Osteocyte (in vitro differentiated cells): Measurements from ENCODE around the gene CCDC194. TPM values are rescaled to one million over a fixed set of nuclear protein-coding genes. Genes with fewer than 3 reads are reported as not detected.
A peak's percentile ranks its signal among the peaks of the same experiment; 100 is the strongest.

Source experiments
- DNase-seq: peaks from one replicate; pipeline ENCODE4 v3.0.0; 2021; ENCODE audit warnings: mixed read lengths; ENCODE audit not compliant: unreplicated experiment; ENCODE audit errors: extremely low spot score
- H3K27ac Mint-ChIP-seq: one replicate; pipeline ENCODE4 v1.8.0; 2021; ENCODE audit warnings: mild to moderate bottlenecking, mixed read lengths; ENCODE audit not compliant: unreplicated experiment
- H3K27me3 Mint-ChIP-seq: one replicate; pipeline ENCODE4 v1.8.0; 2021; ENCODE audit warnings: mixed read lengths; ENCODE audit not compliant: unreplicated experiment
- H3K36me3 Mint-ChIP-seq: one replicate; pipeline ENCODE4 v1.8.0; 2021; ENCODE audit warnings: mixed read lengths; ENCODE audit not compliant: unreplicated experiment
- H3K4me1 Mint-ChIP-seq: one replicate; pipeline ENCODE4 v1.8.0; 2021; ENCODE audit warnings: mixed read lengths; ENCODE audit not compliant: unreplicated experiment
- H3K4me3 Mint-ChIP-seq: one replicate; pipeline ENCODE4 v1.8.0; 2021; ENCODE audit warnings: mild to moderate bottlenecking, moderate library complexity, mixed read lengths; ENCODE audit not compliant: unreplicated experiment
- H3K9me3 Mint-ChIP-seq: one replicate; pipeline ENCODE4 v1.8.0; 2021; ENCODE audit warnings: mixed read lengths; ENCODE audit not compliant: unreplicated experiment
- CTCF ChIP-seq: fragments of 200-600 bp; sonication (generic); IDR thresholded peaks from 2 replicates; pipeline ENCODE4 v1.5.0; 2021; ENCODE audit warnings: antibody characterized with exemption, mild to moderate bottlenecking, moderate library complexity
- total RNA-seq: library from RNA; stranded (reverse); gene quantifications from 2 replicates; pipeline ENCODE4 v1.2.1, GENCODE V29; 2021

Gene CCDC194
- total RNA-seq, 1 donor from 2014 or later, result not detected

DNA sequence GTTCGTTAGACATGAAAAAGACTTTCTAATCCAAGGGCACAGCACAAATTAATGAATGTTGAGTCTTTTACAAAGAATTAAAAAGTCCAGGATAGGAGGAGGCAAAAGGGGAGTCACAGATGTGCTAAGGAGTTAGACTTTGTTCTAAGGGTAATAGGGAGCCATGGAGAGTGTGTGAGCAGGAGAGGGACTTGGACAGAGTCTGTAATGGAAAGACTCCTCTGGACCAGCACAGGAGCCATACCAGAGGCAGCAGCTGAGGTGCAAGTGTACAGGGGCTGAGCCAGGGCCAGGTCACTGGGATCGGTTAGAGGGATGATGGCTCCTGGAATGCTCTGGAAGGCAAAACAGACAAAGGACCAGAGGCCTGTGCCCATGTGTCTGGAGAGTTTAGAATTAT lies 46.1 kb downstream of the CCDC194 start:
- no peak for TF ChIP-seq CTCF
- H3K4me3 Mint-ChIP-seq, result no peak overlapping the region
- no peaks in the 10 kb centered on the region for H3K9me3 Mint-ChIP-seq
- no peaks in the 10 kb centered on the region for H3K36me3 Mint-ChIP-seq
- H3K27me3 Mint-ChIP-seq, result no peaks in the 10 kb centered on the region
- H3K4me1 Mint-ChIP-seq, result peaks cover 42% of the 10 kb centered on the region
- H3K27ac Mint-ChIP-seq, result peak overlapping the region; percentile 91
- DNase-seq, result no peak

DNA sequence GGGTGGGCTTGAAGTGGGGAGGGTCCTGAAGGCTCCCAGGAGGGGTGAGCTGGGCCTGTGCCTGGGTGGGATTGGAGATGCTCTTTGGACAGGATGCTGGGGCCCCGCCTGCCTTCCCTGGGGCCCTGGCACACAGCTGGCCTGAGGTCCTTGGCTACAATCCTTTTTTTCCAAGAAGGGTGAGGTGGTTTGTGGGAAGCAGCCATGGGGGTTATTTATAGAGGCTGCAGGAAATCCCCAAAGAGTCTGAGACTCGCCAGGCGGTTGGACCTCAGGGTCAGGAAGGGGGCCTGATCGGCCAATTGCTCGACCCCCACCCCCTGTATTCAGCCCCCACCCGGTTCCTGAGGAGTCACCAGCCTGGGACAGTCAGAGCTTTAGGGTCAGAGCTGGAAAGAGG lies 46.6 kb downstream of the CCDC194 start:
- no peaks in the 10 kb centered on the region for H3K27me3 Mint-ChIP-seq

GRCh38 chr19:17346109-17346671 lies 47.8 kb downstream of the CCDC194 start:
- no peaks in the 10 kb centered on the region for H3K9me3 Mint-ChIP-seq
- H3K36me3 Mint-ChIP-seq, result peaks cover 1% of the 10 kb centered on the region
- peak; percentile 93 for DNase-seq
- TF ChIP-seq CTCF, result peak; percentile 98
- no peak overlapping the region for H3K4me3 Mint-ChIP-seq
- peaks cover 40% of the 10 kb centered on the region for H3K4me1 Mint-ChIP-seq
- H3K27me3 Mint-ChIP-seq, result no peaks in the 10 kb centered on the region
- H3K27ac Mint-ChIP-seq, result peak overlapping the region; percentile 91

More for the DNA sequence above, 46.6 kb downstream of the CCDC194 start:
- Mint-ChIP-seq H3K4me3 (no peak overlapping the region), H3K9me3 (no peaks in the 10 kb centered on the region), H3K27ac (peak overlapping the region; percentile 91), H3K36me3 (peaks cover 1% of the 10 kb centered on the region), H3K4me1 (peaks cover 40% of the 10 kb centered on the region)
- DNase-seq, result no peak
- TF ChIP-seq CTCF, result no peak

DNA sequence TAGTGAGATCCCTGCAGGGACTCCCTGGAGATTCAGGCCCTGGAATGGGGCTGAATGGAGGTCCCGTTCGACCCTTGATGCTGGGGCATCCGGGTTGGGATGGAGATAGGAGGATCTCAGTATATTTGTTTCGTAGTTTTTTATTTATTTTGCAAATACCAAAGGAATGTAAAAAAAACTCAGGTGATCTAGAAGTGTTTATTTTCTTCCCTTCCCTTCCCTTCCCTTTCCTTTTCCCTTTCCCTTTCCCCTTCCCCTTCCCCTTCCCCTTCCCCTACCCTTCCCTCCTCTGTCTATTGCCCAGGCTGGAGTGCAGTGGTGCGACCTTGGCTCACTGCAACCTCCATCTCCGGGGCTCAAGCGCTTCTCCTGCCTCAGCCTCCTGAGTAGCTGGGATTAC lies 52.2 kb downstream of the CCDC194 start:
- H3K9me3 Mint-ChIP-seq, result no peaks in the 10 kb centered on the region
- TF ChIP-seq CTCF, result no peak
- H3K27ac Mint-ChIP-seq, result no peak overlapping the region
- no peak for DNase-seq
- H3K4me3 Mint-ChIP-seq, result no peak overlapping the region
- peaks cover 16% of the 10 kb centered on the region for H3K4me1 Mint-ChIP-seq
- no peaks in the 10 kb centered on the region for H3K27me3 Mint-ChIP-seq
- peaks cover 1% of the 10 kb centered on the region for H3K36me3 Mint-ChIP-seq

DNA sequence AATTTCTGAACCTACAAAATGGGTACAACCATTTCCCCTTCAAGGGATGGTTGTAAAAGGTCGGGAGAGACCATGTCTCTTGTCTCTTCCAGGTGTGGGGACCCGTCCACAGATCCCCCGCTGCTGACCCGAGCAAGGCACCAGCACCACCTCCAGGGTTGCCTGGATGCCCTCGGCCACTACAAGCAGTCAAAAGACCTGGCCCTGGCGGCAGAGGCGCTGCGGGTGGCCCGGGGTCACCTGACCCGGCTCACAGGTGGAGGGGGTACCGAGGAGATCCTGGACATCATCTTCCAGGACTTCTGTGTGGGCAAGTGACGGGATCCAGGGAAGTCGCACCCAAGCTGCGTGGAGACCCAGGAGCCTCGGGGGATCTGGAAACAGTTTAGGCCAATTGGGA lies 52.6 kb downstream of the CCDC194 start:
- Mint-ChIP-seq H3K27me3 (no peaks in the 10 kb centered on the region), H3K27ac (no peak overlapping the region)

More for the DNA sequence above, 52.6 kb downstream of the CCDC194 start:
- DNase-seq, result no peak
- H3K9me3 Mint-ChIP-seq, result no peaks in the 10 kb centered on the region
- no peak for TF ChIP-seq CTCF
- H3K4me1 Mint-ChIP-seq, result peaks cover 11% of the 10 kb centered on the region
- peaks cover 1% of the 10 kb centered on the region for H3K36me3 Mint-ChIP-seq
- H3K4me3 Mint-ChIP-seq, result no peak overlapping the region
